ENCODE data around the gene ABCA9.
"Not testable (repeated sequence)": the region's sequence is repeated elsewhere in the genome, so short reads cannot be mapped to it uniquely, and the experiment has no call there.

Gene ABCA9

GRCh38 chr17:69031839-69032238 is 28.9 kb downstream of the ABCA9 start:
- no peak for DNase-seq

GRCh38 chr17:69030169-69030568 is 30.6 kb downstream of the ABCA9 start:
- no peak for DNase-seq

- DNase-seq = no peak
Observed at GRCh38 chr17:69018687-69019086, 42.0 kb downstream of the ABCA9 start.

- no peak for DNase-seq
Observed at GRCh38 chr17:69018022-69018615, 42.6 kb downstream of the ABCA9 start.

GRCh38 chr17:69015631-69016030 is 45.1 kb downstream of the ABCA9 start:
- DNase-seq = no peak

- DNase-seq = no peak
Observed at GRCh38 chr17:69012895-69013805, 47.6 kb downstream of the ABCA9 start.

GRCh38 chr17:69009930-69010329 is 50.8 kb downstream of the ABCA9 start:
- DNase-seq = no peak

GRCh38 chr17:69004759-69005158 is 56.0 kb downstream of the ABCA9 start:
- not testable (repeated sequence) for DNase-seq

- DNase-seq = not testable (repeated sequence)
Observed at GRCh38 chr17:68999743-69000142, 61.0 kb downstream of the ABCA9 start.

- no peak for DNase-seq
Observed at GRCh38 chr17:68993112-68993511, 67.6 kb downstream of the ABCA9 start.

- DNase-seq = no peak
Observed at GRCh38 chr17:68987966-68988365, 72.8 kb downstream of the ABCA9 start.

GRCh38 chr17:68981288-68981687 is 79.4 kb downstream of the ABCA9 start:
- DNase-seq = peak; percentile 6

- peak; percentile 34 for DNase-seq
Observed at GRCh38 chr17:68973098-68973846, 87.5 kb downstream of the ABCA9 start.

- peak; percentile 52 for DNase-seq
Observed at GRCh38 chr17:68972119-68972704, 88.5 kb downstream of the ABCA9 start.

- DNase-seq = peak; percentile 20
Observed at GRCh38 chr17:68969101-68969500, 91.6 kb downstream of the ABCA9 start.

- DNase-seq = no peak
Observed at GRCh38 chr17:68963958-68964357, 96.8 kb downstream of the ABCA9 start.

GRCh38 chr17:68961214-68961882 is 99.4 kb downstream of the ABCA9 start:
- no peak for DNase-seq

GRCh38 chr17:68959117-68959516 is 101.6 kb downstream of the ABCA9 start:
- DNase-seq = not testable (repeated sequence)

GRCh38 chr17:68957944-68958343 is 102.8 kb downstream of the ABCA9 start:
- DNase-seq = no peak

- DNase-seq = no peak
Observed at GRCh38 chr17:68955181-68955841, 105.4 kb downstream of the ABCA9 start, which contains the start of gene ABCA8. TSS of gene ABCA8 (minus strand) at chr17:68955392. CDS start at chr17:68942034, 13,358 bp downstream.

- DNase-seq = no peak
Observed at GRCh38 chr17:68954146-68954896, 106.4 kb downstream of the ABCA9 start.

Data from hematopoietic multipotent progenitor cell treated with erythropoietin and hydrocortisone succinate and interleukin-3 and kit ligand, for 4 days (in vitro differentiated cells).